IMR-90 (cell line): Measurements from ENCODE around the gene ARHGEF6. TPM values are rescaled to one million over a fixed set of nuclear protein-coding genes. Genes with fewer than 3 reads are reported as not detected.

Source experiments
- ATAC-seq: fragments of 200-7000 bp; cut with Tn5 transposase; 2 replicates; pipeline ENCODE4 v1.9.1; 2020; ENCODE audit warnings: low read depth, mild to moderate bottlenecking, moderate library complexity
- BruUV-seq: library from RNA; stranded (reverse); fragments of 400-500 nt; replicated peaks from 2 replicates; lab custom pipeline; 2021; lab: Mats Ljungman, UMichigan
- CTCF ChIA-PET: fragments of 300-600 bp; formaldehyde crosslinking; extraction: SDS; loops from one replicate; lab custom pipeline; 2021; ENCODE audit warnings: antibody characterized with exemption; lab: Yijun Ruan, JAX
- POLR2A ChIA-PET: fragments of 300-600 bp; sonication (Branson Sonifier 250); formaldehyde crosslinking; loops from one replicate; lab custom pipeline; 2022; ENCODE audit warnings: antibody characterized with exemption; ENCODE audit not compliant: unreplicated experiment; lab: Charles Lee
- DNase-seq: peaks from one replicate; pipeline ENCODE4 v3.0.0; 2013
- H2AFZ ChIP-seq: replicated peaks from 2 replicates; pipeline ENCODE3; 2013; ENCODE audit warnings: low read length, mild to moderate bottlenecking; ENCODE audit not compliant: poor library complexity
- H2AK5ac ChIP-seq: 2 replicates; pipeline ENCODE4 v1.6.1; 2013; ENCODE audit warnings: low read depth, low read length, inconsistent platforms
- H2AK9ac ChIP-seq: replicated peaks from 2 replicates; pipeline ENCODE3; 2013; ENCODE audit warnings: mild to moderate bottlenecking, low read depth, low read length, moderate library complexity; ENCODE audit not compliant: poor library complexity
- H2BK120ac ChIP-seq: 2 replicates; pipeline ENCODE4 v1.6.1; 2013; ENCODE audit warnings: low read depth, low read length, inconsistent platforms
- H2BK15ac ChIP-seq: 3 replicates; pipeline ENCODE4 v1.6.1; 2013; ENCODE audit warnings: low read depth, low read length, inconsistent platforms
- H2BK20ac ChIP-seq: 2 replicates; pipeline ENCODE4 v1.6.1; 2013; ENCODE audit warnings: low read depth, mild to moderate bottlenecking, inconsistent platforms, low read length, moderate library complexity
- H2BK5ac ChIP-seq: 2 replicates; pipeline ENCODE4 v1.6.1; 2013; ENCODE audit warnings: mild to moderate bottlenecking, low read depth, low read length, inconsistent platforms; ENCODE audit not compliant: poor library complexity, severe bottlenecking
- H3K14ac ChIP-seq: replicated peaks from 2 replicates; pipeline ENCODE4 v1.6.1; 2013; ENCODE audit warnings: low read depth, low read length, inconsistent platforms
- H3K18ac ChIP-seq: 2 replicates; pipeline ENCODE4 v1.6.1; 2013; ENCODE audit warnings: low read depth, low read length, control low read depth
- H3K23ac ChIP-seq: 2 replicates; pipeline ENCODE4 v1.6.1; 2013; ENCODE audit warnings: low read depth, low read length, inconsistent platforms
- H3K27ac ChIP-seq: 2 replicates; pipeline ENCODE4 v1.5.1; 2013; ENCODE audit warnings: mild to moderate bottlenecking, control low read depth, low read length; ENCODE audit not compliant: insufficient read depth
- H3K27me3 ChIP-seq: 2 replicates; pipeline ENCODE4 v1.6.1; 2013; ENCODE audit warnings: low read length; ENCODE audit not compliant: control insufficient read depth, insufficient read depth
- H3K36me3 ChIP-seq: 2 replicates; pipeline ENCODE4 v1.6.1; 2013; ENCODE audit warnings: low read length, mixed read lengths; ENCODE audit not compliant: control insufficient read depth, insufficient read depth
- H3K4ac ChIP-seq: 2 replicates; pipeline ENCODE4 v1.6.1; 2013; ENCODE audit warnings: low read depth, low read length, inconsistent platforms
- H3K4me1 ChIP-seq: 2 replicates; pipeline ENCODE4 v1.6.1; 2013; ENCODE audit warnings: low read length, mixed read lengths; ENCODE audit not compliant: control insufficient read depth, insufficient read depth
- H3K4me2 ChIP-seq: 2 replicates; pipeline ENCODE4 v1.6.1; 2013; ENCODE audit warnings: low read depth, mild to moderate bottlenecking, control low read depth, low read length, moderate library complexity
- H3K4me3 ChIP-seq: 2 replicates; pipeline ENCODE4 v1.5.1; 2013; ENCODE audit warnings: low read depth, mild to moderate bottlenecking, control low read depth, low read length, moderate library complexity; ENCODE audit not compliant: insufficient read depth
- H3K56ac ChIP-seq: 2 replicates; pipeline ENCODE4 v1.6.1; 2013; ENCODE audit warnings: low read length, inconsistent platforms; ENCODE audit not compliant: insufficient read depth; ENCODE audit errors: extremely low read depth
- H3K79me1 ChIP-seq, 2 experiments: 2 replicates each; pipeline ENCODE4 v1.6.1; 2013; ENCODE audit warnings: low read length in 2 of 2, inconsistent platforms in 1 of 2, low read depth in 1 of 2
- H3K9ac ChIP-seq: 2 replicates; pipeline ENCODE4 v1.6.1; 2013; ENCODE audit warnings: low read depth, low read length, control low read depth
- H3K9me1 ChIP-seq: 2 replicates; pipeline ENCODE4 v1.6.1; 2013; ENCODE audit warnings: low read length, inconsistent platforms; ENCODE audit not compliant: insufficient read depth
- H3K9me3 ChIP-seq: 2 replicates; pipeline ENCODE4 v1.6.1; 2013; ENCODE audit warnings: low read length; ENCODE audit not compliant: control insufficient read depth, insufficient read depth
- H4K20me1 ChIP-seq: 2 replicates; pipeline ENCODE4 v1.6.1; 2013; ENCODE audit warnings: low read length, inconsistent platforms; ENCODE audit not compliant: insufficient read depth
- H4K5ac ChIP-seq: 2 replicates; pipeline ENCODE4 v1.6.1; 2013; ENCODE audit warnings: mild to moderate bottlenecking, low read depth, low read length, control low read depth
- H4K8ac ChIP-seq, 2 experiments: 2 replicates each; pipeline ENCODE4 v1.6.1; 2013; ENCODE audit warnings: low read depth in 2 of 2, low read length in 2 of 2, control low read depth in 1 of 2, inconsistent platforms in 1 of 2
- H4K91ac ChIP-seq: 2 replicates; pipeline ENCODE4 v1.6.1; 2013; ENCODE audit warnings: low read depth, low read length, inconsistent platforms; ENCODE audit not compliant: insufficient read depth
- CEBPB ChIP-seq: IDR thresholded peaks from 2 replicates; pipeline ENCODE4 v1.6.1; 2012; ENCODE audit warnings: low read depth, low read length, improper control_type of control experiment
- CHD1 ChIP-seq: IDR thresholded peaks from 2 replicates; pipeline ENCODE4 v1.6.1; 2012; ENCODE audit warnings: low read depth, low read length, improper control_type of control experiment
- NFE2L2 ChIP-seq: fragments of 150-350 bp; IDR thresholded peaks from 2 replicates; pipeline ENCODE4 v1.6.1; 2016; ENCODE audit warnings: low read depth, mild to moderate bottlenecking, low read length
- POLR2A ChIP-seq: IDR thresholded peaks from 2 replicates; pipeline ENCODE4 v1.6.1; 2012; ENCODE audit warnings: mild to moderate bottlenecking, low read depth, low read length
- RFX5 ChIP-seq: IDR thresholded peaks from 2 replicates; pipeline ENCODE4 v1.8.0; 2012; ENCODE audit warnings: low read depth, mild to moderate bottlenecking, low read length, moderate library complexity
- SMC3 ChIP-seq: fragments of 150-350 bp; IDR thresholded peaks from 2 replicates; pipeline ENCODE4 v1.6.1; 2016; ENCODE audit warnings: low read depth, mild to moderate bottlenecking, antibody characterized with exemption, low read length, moderate library complexity
- WGBS, 2 experiments: methylation state at CpG; one replicate each; pipeline versions ENCODE4 v1.1.5 to v1.1.7; 2013; ENCODE audit warnings: missing lambda C conversion rate in 2 of 2; ENCODE audit not compliant: insufficient read length in 1 of 2; ENCODE audit errors: extremely low coverage in 2 of 2; 5-methylcytosine and 5-hydroxymethylcytosine counted together
- dilution Hi-C: fragments of 300-500 bp; cut with HindIII; formaldehyde crosslinking; loops from one replicate; pipeline ENCODE4 v1.14.3; 2018; ENCODE audit warnings: low sequenced_read_pairs; ENCODE audit not compliant: unreplicated experiment
- in situ Hi-C: fragments of 300-500 bp; cut with MboI; formaldehyde crosslinking; loops from 3 replicates; pipeline ENCODE4 v1.14.3; 2019; ENCODE audit warnings: low sequenced_read_pairs, inconsistent platforms, mixed read lengths
- intact Hi-C: fragments of 100-400 bp; cut with micrococcal nuclease; formaldehyde crosslinking; loops from 2 replicates; pipeline ENCODE4 v1.10.0; 2022
- polyA plus RNA-seq, 3 experiments: library from polyadenylated mRNA; depleted of rRNA; stranded (reverse); fragments of >200 nt; gene quantifications; 2 replicates each; pipeline ENCODE4 v1.2.3, GENCODE V29; 2012; ENCODE audit warnings: low replicate concordance in 1 of 3
- total RNA-seq: library from RNA; depleted of rRNA; stranded (reverse); fragments of >200 nt; gene quantifications from 2 replicates; pipeline ENCODE4 v1.2.3, GENCODE V29; 2012
- TF ChIP-seq, protein P1 (sequence below): fragments of 150-350 bp; IDR thresholded peaks from 2 replicates; pipeline ENCODE4 v1.6.1; 2017; ENCODE audit warnings: mild to moderate bottlenecking, antibody characterized with exemption, low read length, low read depth
- TF ChIP-seq, protein P2 (sequence below): conservative IDR thresholded peaks from 2 replicates; pipeline ENCODE4 v1.5.1; 2012; ENCODE audit warnings: mild to moderate bottlenecking, low read depth, low read length, improper control_type of control experiment
- TF ChIP-seq, protein P3 (sequence below): fragments of 150-350 bp; IDR thresholded peaks from 2 replicates; pipeline ENCODE4 v1.6.1; 2016; ENCODE audit warnings: low read depth, mild to moderate bottlenecking, low read length, moderate library complexity, borderline replicate concordance

Gene ARHGEF6
- total and polyA plus RNA-seq, 2 of the 4 experiments (the other 2 are of a cell fraction) = 2.1 to 2.7 TPM

DNA sequence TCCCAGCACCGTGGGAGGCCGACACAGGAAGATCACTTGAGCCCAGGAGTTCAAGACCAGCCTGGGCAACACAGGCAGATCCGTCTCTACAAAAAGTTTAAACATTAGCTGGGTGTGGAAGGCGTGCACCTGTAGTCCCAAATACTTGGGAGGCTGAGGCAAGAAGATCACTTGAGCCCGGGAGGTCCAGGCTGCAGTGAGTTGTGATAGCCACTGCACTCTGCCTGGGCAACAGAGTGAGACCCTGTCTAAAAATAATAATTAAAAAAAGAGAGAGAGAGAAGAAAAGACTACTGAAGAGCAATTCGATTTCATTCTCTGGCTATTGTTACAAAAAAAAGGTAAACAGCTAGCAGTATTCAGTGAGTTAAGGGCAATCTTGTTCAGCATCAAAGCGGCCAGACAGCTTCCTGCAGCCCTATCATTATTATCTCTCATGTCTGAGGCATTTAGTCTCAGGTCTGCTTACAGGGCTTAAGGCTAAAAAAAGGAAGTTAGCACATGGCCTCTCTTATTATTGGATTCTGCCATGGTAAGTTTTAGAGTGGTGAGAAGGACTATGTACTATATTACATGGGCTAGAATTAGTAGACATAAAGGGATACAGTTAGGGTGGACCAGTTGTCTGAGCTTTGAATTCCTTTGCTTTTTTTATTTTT, 37.9 kb downstream of the ARHGEF6 start:
- H3K9ac ChIP-seq = no peak overlapping the region
- intact Hi-C loops (no loop called here), in situ Hi-C loops (no loop called here), dilution Hi-C loops (no loop called here)
- no peak overlapping the region for H2AK5ac ChIP-seq
- no peak overlapping the region for H4K91ac ChIP-seq
- H4K20me1 ChIP-seq = no peaks in the 10 kb centered on the region
- no peaks in the 10 kb centered on the region; the same call in 1 of the 2 replicates for H3K27me3 ChIP-seq
- TF ChIP-seq RFX5 (no peak), CEBPB (no peak), NFE2L2 (no peak), POLR2A (no peak), SMC3 (no peak), CHD1 (no peak)
- TF ChIP-seq, protein P1, sequence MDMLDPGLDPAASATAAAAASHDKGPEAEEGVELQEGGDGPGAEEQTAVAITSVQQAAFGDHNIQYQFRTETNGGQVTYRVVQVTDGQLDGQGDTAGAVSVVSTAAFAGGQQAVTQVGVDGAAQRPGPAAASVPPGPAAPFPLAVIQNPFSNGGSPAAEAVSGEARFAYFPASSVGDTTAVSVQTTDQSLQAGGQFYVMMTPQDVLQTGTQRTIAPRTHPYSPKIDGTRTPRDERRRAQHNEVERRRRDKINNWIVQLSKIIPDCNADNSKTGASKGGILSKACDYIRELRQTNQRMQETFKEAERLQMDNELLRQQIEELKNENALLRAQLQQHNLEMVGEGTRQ = no peak
- TF ChIP-seq, protein P2, sequence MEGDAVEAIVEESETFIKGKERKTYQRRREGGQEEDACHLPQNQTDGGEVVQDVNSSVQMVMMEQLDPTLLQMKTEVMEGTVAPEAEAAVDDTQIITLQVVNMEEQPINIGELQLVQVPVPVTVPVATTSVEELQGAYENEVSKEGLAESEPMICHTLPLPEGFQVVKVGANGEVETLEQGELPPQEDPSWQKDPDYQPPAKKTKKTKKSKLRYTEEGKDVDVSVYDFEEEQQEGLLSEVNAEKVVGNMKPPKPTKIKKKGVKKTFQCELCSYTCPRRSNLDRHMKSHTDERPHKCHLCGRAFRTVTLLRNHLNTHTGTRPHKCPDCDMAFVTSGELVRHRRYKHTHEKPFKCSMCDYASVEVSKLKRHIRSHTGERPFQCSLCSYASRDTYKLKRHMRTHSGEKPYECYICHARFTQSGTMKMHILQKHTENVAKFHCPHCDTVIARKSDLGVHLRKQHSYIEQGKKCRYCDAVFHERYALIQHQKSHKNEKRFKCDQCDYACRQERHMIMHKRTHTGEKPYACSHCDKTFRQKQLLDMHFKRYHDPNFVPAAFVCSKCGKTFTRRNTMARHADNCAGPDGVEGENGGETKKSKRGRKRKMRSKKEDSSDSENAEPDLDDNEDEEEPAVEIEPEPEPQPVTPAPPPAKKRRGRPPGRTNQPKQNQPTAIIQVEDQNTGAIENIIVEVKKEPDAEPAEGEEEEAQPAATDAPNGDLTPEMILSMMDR = no peak
- TF ChIP-seq, protein P3, sequence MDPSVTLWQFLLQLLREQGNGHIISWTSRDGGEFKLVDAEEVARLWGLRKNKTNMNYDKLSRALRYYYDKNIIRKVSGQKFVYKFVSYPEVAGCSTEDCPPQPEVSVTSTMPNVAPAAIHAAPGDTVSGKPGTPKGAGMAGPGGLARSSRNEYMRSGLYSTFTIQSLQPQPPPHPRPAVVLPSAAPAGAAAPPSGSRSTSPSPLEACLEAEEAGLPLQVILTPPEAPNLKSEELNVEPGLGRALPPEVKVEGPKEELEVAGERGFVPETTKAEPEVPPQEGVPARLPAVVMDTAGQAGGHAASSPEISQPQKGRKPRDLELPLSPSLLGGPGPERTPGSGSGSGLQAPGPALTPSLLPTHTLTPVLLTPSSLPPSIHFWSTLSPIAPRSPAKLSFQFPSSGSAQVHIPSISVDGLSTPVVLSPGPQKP = no peak
- no peak overlapping the region for H2BK15ac ChIP-seq
- no peak overlapping the region for H3K27ac ChIP-seq
- no peak for ATAC-seq
- ChIA-PET POLR2A (no interaction called here), CTCF (interaction anchor here (0.6 to 1.0 kb wide), 2 partner anchors 10 to 156 kb away, joined by 4 read pairs; no protein-coding TSS in a partner anchor)
- no peak overlapping the region for H3K23ac ChIP-seq
- H4K5ac ChIP-seq = no peak overlapping the region
- no TSS peak for BruUV-seq
- no peak overlapping the region for H2AK9ac ChIP-seq
- H3K79me1 ChIP-seq = no peaks in the 10 kb centered on the region
- H3K4me3 ChIP-seq = no peak overlapping the region
- no peak overlapping the region for H2BK20ac ChIP-seq
- H3K4me1 ChIP-seq = no peaks in the 10 kb centered on the region; the same call in 1 of the 2 replicates
- no peak overlapping the region for H2BK120ac ChIP-seq
- no peak overlapping the region for H3K18ac ChIP-seq
- H3K36me3 ChIP-seq = no peaks in the 10 kb centered on the region
- no peak overlapping the region for H3K14ac ChIP-seq
- no peak overlapping the region for H2BK5ac ChIP-seq
- H4K8ac ChIP-seq = no peak overlapping the region
- H2AFZ ChIP-seq = no peak overlapping the region
- no peaks in the 10 kb centered on the region for H3K9me3 ChIP-seq
- H3K56ac ChIP-seq = no peak overlapping the region
- WGBS, 2 experiments = 56% methylated on average over 4 of the region's 7 CpGs; no CpG with 5 or more reads in 1 of the 2 experiments
- no peak overlapping the region for H3K4ac ChIP-seq
- H3K9me1 ChIP-seq = no peaks in the 10 kb centered on the region
- H3K4me2 ChIP-seq = no peak overlapping the region
- DNase-seq = no peak
